Measurements from ENCODE around the gene SLC35E1.

The SLC35E1 gene

GRCh38 chr19:16596399-16596798 is 24.2 kb upstream of the SLC35E1 start:
- DNase-seq, result no peak

DNA sequence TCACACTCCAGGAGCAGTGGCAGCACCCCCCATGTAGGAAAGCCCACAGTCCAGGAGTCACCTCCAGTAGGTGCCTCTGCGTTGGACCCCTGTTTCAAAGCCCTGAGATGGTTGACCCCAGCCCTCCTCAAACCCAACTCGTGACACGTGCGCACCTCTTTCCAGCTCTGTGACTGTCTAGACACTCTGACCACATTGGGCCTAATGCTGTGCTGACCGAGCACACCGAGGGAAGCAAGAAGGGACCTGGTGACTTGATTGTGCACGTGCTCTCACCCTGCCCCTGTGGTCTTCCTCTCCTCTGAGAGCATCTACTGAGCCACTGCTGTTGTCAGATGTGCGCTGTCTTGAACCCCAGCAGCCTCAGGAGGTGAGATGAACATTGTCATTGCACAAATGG is 22.9 kb upstream of the SLC35E1 start:
- no peak for DNase-seq

DNA sequence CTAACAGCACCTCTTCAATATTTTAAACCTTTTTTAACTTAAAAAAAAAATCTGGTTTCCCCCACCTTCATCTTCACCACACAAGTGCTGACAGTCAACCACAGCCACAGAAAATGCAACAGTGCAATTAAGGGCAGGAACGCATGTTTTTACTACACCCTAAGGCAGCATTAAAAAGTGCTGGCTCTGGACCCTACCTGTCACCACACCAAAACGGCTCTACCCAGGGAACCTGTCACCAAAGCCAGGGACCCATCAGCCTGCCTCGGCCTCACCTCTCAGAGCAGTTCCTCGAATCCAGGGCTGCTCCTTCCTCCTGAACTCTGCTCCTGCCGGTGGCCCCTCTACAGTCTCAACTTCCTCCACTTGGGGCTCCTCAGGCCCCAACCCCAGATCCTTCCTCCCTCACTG is 22.5 kb upstream of the SLC35E1 start:
- no peak for DNase-seq

DNA sequence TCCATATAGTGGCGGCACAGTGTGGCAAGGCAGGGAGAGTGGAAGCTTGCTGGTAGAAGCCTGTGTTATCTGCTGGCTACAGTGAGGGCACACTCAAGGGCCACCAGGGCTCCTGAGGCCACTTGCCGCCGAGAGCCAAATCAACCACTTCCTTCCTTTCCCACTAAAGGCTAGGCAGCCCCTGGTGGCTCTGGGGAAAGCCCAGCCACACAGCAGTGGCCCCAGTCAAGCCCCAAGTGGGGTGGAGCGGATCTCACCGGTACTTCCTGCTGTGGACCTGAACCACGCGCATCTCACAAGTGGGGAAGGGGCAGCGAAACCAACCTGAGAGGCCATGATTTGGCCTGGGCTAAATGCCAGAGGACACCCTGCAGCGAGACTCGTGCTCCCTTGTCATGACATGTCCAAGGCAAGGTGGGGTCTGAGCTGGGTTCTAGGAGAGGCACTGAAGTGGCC is 21.9 kb upstream of the SLC35E1 start:
- DNase-seq, result no peak

- DNase-seq, result no peak
These were observed 21.0 kb upstream of the SLC35E1 start for GRCh38 chr19:16593181-16593580.

- DNase-seq, result no peak
These were observed 19.8 kb upstream of the SLC35E1 start for GRCh38 chr19:16591803-16592556.

DNA sequence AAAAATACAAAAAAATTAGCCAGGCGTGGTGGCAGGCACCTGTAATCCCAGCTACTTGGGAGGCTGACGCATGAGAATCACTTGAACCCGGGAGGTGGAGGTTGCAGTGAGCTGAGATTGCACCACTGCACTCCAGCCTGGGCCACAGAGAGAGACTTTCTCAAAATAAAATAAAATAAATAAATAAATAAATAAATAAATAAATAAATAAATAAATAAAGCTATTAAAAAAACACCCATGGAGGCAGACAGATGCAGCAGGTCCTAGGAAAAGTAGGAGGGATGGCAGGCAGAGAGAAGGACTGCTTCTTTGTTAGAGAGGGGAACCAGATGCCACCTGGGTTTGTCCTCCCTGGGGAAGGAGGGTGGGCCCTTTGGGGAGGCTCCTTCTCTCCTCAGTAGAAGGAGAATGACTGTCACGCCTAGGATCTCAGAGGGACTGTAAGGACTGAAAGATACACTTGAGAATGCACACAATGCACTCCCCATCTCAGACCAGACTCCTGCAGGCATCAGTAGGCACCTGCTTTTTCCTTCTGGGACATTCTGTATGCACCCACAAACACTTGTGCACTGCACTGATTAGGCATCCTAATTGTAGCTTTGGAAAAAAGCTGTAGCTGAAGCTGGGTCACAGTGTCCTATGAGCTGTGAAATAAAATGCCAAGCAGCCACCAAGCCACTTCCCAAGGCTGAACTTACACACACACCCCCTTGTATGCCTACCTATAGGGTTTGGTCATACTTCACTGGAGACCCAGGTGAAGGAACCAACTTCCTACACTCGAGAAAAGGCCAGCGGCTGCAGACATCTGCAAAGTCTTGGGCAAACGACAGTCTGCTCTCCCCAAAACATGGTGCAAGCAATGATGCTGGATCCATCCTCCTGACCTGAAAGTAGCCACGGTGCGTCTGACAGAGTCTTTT is 18.9 kb upstream of the SLC35E1 start:
- DNase-seq, result no peak

GRCh38 chr19:16589917-16590316 is 17.7 kb upstream of the SLC35E1 start:
- no peak for DNase-seq

DNA sequence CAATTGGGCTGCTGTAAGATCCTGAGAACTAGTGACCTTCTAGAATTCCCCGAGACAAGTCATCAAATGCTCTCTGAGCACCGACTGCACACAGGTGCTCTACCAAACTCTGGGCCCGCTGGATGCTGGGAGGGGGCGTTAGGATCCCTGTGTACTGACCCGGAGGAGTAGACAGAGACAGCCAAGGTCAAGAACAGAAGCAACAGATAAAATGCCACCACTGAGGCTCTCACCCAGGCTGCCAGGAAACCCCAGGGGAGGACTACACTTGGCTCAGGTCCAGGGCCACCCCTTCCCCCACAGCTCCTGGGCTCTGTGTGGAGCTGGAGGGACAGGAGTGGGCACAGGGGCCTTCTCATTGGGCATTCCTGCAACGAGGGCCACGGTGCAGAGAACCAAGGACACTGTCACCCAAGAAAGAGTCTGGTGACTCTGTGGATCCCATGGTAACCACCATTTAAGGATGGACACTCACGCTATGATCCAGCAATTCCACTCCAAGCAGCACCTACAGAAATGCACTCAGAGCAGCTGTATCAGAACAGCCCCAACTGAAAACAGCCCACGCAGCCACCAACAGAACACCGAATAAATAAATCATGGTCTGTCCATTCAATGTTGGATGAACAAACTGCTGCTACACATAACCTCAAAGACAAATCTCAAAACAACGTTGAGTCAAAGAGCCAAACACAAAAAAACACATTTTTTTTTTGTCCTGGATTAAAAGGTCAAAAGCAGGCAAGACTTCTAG is 16.8 kb upstream of the SLC35E1 start:
- DNase-seq, result no peak

DNA sequence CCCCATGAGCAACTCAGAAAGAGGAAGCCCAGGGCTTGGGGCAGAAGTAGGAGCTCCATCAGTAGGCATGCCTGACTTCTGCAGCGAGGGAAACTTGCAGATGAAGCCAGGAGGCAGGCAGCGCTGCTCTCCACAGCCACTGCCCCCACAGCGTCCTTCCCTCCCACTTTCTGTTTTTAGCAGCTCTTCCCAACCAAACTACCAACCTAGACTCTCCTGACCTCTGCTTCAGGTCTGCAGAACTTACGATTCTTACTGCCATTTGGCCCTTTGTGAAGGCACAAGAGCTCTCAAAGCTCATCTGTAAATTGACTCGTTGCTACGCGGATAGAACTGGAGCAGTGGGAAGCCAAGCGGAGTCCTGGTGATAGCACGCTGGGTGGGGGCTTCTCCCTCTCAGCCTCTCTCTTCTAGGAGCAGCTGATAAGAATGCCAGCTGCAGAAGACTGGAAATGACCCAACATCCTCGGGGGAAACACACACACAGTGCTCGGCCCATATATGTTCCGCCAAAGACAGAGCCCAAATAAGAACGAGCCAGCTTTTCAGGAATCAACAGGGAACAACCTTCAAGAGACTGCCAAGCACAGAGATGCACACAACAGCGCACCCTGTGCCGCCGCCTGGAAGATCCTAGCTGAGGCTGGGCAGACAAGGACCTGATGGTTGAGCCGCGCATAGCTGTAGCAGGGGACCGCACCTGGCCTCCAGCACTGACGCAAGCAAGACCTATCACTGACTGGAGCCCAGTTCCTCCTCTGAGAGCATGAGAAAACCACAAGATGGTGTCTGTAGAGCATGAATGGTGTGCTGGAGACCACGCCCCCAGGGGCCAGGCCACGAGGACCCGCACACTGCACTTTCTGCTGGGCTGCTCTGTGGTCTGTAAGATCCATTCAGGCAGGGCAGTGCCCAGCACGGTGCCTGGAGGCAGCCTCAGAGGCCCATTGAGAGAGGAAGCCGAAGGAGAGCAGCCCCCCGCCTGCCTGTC is 15.9 kb upstream of the SLC35E1 start:
- peak; percentile 50 for DNase-seq

DNA sequence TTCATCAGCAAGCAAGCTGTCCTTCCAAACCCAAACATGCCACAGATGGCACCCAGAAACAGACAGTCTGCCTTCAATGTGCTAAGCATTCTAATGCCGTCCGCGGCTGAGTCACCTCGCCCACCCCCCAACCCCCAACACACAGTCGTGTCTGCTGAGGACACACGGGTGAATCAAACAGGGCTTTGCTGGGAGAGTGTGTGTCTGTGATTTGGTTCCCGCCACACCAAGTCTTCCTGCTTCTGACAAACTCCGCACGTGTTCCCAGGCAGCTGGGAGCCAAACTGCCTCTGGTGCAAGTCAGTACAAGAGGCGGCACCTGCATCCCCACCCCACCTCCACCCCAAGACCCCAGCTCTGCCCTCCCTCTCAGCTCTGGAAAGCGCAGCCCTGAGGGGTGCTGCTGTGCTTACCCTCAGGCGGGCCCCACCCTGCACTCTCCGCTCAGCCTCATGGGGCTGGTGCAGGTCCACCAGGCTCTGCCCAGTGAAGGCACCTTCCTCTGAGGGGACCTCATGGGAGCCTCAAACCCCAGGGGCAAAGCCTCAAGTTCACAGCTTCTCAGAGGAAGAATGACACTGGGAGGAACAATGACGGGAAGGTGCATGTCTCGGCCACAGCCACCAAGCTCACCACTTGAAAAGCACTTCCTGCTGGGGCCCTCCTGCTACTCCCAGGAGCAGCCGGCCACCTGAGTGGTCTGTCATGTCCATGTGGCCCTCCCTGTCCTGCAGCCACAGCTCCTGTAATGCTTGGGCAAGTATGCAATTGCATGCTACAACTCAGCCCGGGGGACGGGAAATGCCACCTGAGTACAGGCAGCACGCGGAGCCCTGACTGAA is 15.0 kb upstream of the SLC35E1 start:
- no peak for DNase-seq

DNA sequence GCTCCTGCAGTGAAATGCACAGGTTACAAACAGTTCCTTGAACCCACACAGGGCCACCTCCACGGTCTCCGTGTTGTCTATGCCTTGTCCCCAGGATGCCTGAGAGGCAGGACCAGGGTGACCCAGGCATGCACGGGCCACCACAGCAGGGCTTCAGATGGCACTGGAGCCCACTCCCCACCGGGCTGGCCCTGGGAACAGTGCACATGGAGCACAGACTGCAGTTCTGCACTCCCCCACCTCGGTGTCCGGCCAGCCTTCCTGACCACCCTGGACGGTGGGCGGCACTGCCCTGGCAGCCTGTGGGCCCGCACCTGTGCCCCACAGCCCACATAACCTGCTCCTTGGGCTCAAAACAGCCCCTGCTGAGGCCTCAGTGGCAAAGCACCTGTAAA is 14.3 kb upstream of the SLC35E1 start:
- DNase-seq, result no peak

- no peak for DNase-seq
These were observed 13.7 kb upstream of the SLC35E1 start for GRCh38 chr19:16585808-16586476.

DNA sequence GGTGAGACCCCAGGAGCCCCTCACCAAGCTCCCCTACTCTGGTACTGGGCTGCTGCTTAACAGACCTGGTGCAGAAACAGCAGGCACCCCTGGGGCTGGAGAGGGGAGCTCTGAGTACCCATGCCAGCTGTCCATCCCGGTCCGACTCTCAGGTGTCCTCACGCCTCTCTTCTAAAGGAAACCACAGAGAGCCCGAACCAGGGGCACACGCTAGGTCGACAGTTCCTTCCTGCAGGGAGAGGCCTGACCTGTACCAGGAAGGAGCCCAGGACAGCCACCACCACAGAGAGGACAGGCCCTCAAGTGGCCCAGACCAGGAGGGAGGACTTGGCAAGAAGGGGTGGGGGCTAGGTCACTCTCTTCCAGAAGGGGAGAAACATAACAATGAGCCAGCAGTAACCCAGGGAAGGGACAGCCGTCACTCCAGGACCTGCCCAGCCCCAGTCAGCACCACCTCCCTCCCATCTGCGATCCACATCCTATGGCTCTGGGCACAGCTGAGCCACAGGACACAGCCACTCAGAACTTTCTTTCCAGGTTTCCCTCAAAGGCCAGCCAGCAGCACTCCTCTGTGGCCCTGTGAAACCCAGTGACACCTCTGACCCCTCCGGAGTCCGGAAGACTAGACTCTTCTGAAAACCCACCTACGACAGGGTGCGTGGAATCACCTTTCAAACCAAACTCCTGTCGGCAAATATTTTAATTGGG is 13.0 kb upstream of the SLC35E1 start:
- DNase-seq, result no peak

GRCh38 chr19:16584248-16585093 is 12.3 kb upstream of the SLC35E1 start:
- DNase-seq, result no peak

- no peak for DNase-seq
These were observed 10.5 kb upstream of the SLC35E1 start for GRCh38 chr19:16582486-16583261.

DNA sequence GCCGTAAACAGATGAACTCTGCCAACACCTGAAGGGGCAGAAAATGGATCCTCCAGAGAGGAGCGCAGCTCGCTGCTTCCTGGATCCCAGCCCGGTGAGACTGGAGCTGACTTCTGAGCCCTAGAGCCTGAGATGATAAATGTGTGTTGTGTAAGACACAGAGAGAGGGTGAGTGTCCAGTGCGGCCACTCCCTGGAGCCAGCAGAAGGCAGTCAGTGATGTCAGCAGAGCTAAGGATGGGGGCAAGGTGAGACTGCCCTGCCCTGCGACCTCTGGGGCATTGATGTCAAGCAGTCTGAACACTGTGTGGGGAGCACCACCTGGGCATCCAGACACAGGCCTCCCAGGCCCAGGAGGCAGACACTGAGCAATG is 9.7 kb upstream of the SLC35E1 start:
- no peak for DNase-seq

Data from NCI-H2029 treated with DMSO at 0.1 percent for 48 hours (cell line).